ENCODE measurements around the gene SLC6A20. TPM values are rescaled to one million over a fixed set of nuclear protein-coding genes. Genes with fewer than 3 reads are reported as not detected.

The SLC6A20 gene
- total RNA-seq, 1 donor from 2014 or later = not detected

DNA sequence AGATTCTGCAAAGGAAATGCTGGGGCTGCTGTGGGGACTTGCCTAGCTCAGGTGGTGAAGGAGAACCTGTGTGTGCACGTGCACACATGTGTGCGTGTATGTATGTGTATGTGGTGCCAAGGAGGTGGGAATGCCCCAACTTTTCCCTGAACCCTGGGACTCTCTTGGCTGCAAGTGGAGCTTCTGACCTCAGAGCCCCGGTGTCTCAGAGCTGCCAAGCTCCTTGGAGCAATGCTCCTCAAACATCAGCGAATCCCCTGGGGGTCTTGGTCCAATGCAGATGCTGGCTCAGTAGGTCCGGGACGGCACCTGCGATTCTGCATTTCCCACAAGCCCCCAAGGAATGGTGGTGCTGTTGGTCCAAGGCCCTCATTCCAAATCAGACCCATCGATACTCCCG, 5.8 kb upstream of the SLC6A20 start:
- DNase-seq (ENCODE audit: low spot score, unreplicated experiment) = no peak
- H3K4me1 Mint-ChIP-seq (ENCODE audit: low read depth) = no peaks in the 10 kb centered on the region
- H3K27ac Mint-ChIP-seq = no peak overlapping the region
- H3K4me3 Mint-ChIP-seq (ENCODE audit: low read depth) = no peak overlapping the region
- H3K27me3 Mint-ChIP-seq = peaks cover 26% of the 10 kb centered on the region
- no peaks in the 10 kb centered on the region for H3K9me3 Mint-ChIP-seq (ENCODE audit: low read depth)
- H3K36me3 Mint-ChIP-seq (ENCODE audit: insufficient read depth) = no peaks in the 10 kb centered on the region
- TF ChIP-seq, protein P1, sequence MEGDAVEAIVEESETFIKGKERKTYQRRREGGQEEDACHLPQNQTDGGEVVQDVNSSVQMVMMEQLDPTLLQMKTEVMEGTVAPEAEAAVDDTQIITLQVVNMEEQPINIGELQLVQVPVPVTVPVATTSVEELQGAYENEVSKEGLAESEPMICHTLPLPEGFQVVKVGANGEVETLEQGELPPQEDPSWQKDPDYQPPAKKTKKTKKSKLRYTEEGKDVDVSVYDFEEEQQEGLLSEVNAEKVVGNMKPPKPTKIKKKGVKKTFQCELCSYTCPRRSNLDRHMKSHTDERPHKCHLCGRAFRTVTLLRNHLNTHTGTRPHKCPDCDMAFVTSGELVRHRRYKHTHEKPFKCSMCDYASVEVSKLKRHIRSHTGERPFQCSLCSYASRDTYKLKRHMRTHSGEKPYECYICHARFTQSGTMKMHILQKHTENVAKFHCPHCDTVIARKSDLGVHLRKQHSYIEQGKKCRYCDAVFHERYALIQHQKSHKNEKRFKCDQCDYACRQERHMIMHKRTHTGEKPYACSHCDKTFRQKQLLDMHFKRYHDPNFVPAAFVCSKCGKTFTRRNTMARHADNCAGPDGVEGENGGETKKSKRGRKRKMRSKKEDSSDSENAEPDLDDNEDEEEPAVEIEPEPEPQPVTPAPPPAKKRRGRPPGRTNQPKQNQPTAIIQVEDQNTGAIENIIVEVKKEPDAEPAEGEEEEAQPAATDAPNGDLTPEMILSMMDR (IDR thresholded peaks at IDR 0.05; ENCODE audit: unreplicated experiment) = no peak

DNA sequence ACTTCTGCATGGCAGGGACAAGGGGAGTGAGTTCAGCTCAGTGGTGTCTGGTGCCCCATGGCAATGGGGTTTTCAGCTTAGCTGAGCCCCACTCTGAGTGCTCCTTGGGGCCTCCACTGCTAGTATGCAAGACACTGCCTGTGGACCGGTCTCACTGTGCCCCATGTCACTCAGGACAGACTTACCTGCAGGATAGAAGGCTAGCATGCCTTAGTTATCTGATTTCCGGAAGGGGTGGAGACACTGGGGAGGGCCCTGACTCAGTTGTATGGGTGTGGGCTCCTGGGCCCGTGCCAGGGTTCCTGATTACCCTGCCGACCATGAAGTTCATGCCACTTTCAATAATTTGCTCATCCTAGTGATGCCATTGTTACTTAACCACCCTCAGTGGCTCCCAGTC, 4.3 kb upstream of the SLC6A20 start:
- TF ChIP-seq, protein P1 (IDR thresholded peaks at IDR 0.05; ENCODE audit: unreplicated experiment) = no peak
- H3K9me3 Mint-ChIP-seq (ENCODE audit: low read depth) = no peaks in the 10 kb centered on the region
- no peak for DNase-seq (ENCODE audit: low spot score, unreplicated experiment)
- H3K4me1 Mint-ChIP-seq (ENCODE audit: low read depth) = no peaks in the 10 kb centered on the region
- H3K27me3 Mint-ChIP-seq = peaks cover 39% of the 10 kb centered on the region
- H3K27ac Mint-ChIP-seq = no peak overlapping the region
- H3K4me3 Mint-ChIP-seq (ENCODE audit: low read depth) = no peak overlapping the region
- no peaks in the 10 kb centered on the region for H3K36me3 Mint-ChIP-seq (ENCODE audit: insufficient read depth)

DNA sequence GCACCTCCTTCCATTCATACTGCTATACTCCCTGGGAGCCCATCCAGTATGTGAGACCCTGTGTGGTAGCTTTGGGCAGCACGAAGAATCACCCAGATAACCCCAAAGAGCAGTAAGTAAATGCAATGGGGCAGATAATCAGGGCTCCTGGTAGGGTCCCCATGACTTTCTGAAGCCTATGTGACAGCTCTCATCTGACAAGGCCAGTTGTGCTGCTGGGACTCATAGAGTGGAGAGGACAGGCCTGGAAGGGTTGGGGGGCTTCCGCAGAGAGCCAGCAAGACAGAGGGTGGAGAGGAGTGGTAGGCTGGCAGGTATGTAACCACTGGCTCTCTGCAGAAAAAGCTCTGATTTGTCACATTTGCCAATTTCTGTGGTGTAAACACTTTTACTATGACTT, 3.2 kb upstream of the SLC6A20 start:
- H3K4me3 Mint-ChIP-seq (ENCODE audit: low read depth) = no peak overlapping the region
- no peaks in the 10 kb centered on the region for H3K9me3 Mint-ChIP-seq (ENCODE audit: low read depth)
- no peaks in the 10 kb centered on the region for H3K4me1 Mint-ChIP-seq (ENCODE audit: low read depth)
- peaks cover 49% of the 10 kb centered on the region for H3K27me3 Mint-ChIP-seq
- no peak overlapping the region for H3K27ac Mint-ChIP-seq
- no peak for DNase-seq (ENCODE audit: low spot score, unreplicated experiment)
- H3K36me3 Mint-ChIP-seq (ENCODE audit: insufficient read depth) = no peaks in the 10 kb centered on the region
- TF ChIP-seq, protein P1 (IDR thresholded peaks at IDR 0.05; ENCODE audit: unreplicated experiment) = no peak

DNA sequence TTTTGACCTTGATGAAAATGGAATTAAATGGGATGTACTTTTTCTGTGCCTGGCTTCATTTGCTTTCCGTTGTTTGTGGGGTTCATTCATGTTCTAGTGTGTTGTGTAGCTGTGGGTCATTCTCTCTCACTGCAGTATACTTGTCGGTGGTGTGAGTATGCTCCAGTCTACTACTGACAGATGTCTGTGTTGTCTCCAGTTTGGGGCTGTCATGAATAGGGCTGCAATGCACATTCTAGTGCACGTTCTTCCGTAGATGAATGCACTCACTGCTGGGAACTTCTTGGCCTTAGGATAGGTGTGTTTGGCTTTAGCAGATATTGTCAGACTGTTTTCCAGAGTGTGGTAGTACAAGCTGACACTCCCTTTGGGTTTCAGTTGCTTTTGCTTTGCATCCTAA, 1.7 kb upstream of the SLC6A20 start:
- H3K36me3 Mint-ChIP-seq (ENCODE audit: insufficient read depth) = no peaks in the 10 kb centered on the region
- H3K27me3 Mint-ChIP-seq = peaks cover 64% of the 10 kb centered on the region
- no peaks in the 10 kb centered on the region for H3K9me3 Mint-ChIP-seq (ENCODE audit: low read depth)
- no peaks in the 10 kb centered on the region for H3K4me1 Mint-ChIP-seq (ENCODE audit: low read depth)
- H3K4me3 Mint-ChIP-seq (ENCODE audit: low read depth) = no peak overlapping the region
- no peak for DNase-seq (ENCODE audit: low spot score, unreplicated experiment)
- TF ChIP-seq, protein P1 (IDR thresholded peaks at IDR 0.05; ENCODE audit: unreplicated experiment) = no peak
- H3K27ac Mint-ChIP-seq = no peak overlapping the region

DNA sequence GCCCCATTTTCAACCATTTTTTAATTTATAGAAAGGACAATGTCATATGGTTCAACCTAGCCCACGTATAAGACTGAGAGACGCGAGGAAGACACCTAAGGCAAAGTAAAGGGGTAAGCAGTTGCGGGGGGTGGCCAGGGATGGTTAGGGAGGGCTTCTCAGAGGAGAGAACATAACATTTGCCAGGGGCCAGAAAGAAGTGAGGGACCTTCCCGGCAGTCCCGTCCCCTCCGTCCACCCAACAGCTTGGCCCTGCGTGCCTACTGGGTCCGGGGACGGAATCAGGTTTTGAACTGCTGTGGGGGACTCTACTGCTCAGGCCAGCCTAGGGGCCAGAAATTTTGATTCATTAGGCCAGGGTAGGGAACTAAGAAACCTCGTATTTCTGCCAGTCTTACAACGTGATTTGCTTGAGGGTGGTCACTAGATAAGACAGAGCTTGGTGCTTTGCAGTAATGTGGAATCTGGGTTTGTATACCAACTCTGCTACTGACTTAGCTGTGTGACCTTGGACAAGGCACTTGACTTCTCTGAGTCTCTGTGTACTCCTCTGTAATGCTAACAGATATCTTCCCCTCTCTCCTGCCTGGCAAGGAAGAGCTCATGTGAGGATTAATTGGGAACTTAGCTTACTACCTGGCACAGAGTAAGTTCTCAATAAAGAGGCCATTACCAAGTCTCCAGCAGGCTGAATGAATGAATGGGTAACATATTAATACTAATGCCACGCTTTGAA, 734 bp upstream of the SLC6A20 start:
- H3K27me3 Mint-ChIP-seq = peaks cover 66% of the 10 kb centered on the region
- H3K4me1 Mint-ChIP-seq (ENCODE audit: low read depth) = no peaks in the 10 kb centered on the region
- no peaks in the 10 kb centered on the region for H3K36me3 Mint-ChIP-seq (ENCODE audit: insufficient read depth)
- DNase-seq (ENCODE audit: low spot score, unreplicated experiment) = no peak
- H3K4me3 Mint-ChIP-seq (ENCODE audit: low read depth) = peak overlapping the region; percentile 31
- no peaks in the 10 kb centered on the region for H3K9me3 Mint-ChIP-seq (ENCODE audit: low read depth)
- TF ChIP-seq, protein P1 (IDR thresholded peaks at IDR 0.05; ENCODE audit: unreplicated experiment) = no peak
- H3K27ac Mint-ChIP-seq = peak overlapping the region; percentile 5

Data from progenitor cell of endocrine pancreas (in vitro differentiated cells).